HG03432 (cell line): ENCODE measurements around the gene C11orf65.
"Not testable (repeated sequence)": the region's sequence is repeated elsewhere in the genome, so short reads cannot be mapped to it uniquely, and the experiment has no call there.

Source experiments
- ATAC-seq: cut with Tn5 transposase; IDR thresholded peaks from one replicate; pipeline ENCODE4 v1.9.1; 2021; ENCODE audit warnings: mild to moderate bottlenecking, moderate library complexity; ENCODE audit not compliant: unreplicated experiment

The C11orf65 gene

DNA sequence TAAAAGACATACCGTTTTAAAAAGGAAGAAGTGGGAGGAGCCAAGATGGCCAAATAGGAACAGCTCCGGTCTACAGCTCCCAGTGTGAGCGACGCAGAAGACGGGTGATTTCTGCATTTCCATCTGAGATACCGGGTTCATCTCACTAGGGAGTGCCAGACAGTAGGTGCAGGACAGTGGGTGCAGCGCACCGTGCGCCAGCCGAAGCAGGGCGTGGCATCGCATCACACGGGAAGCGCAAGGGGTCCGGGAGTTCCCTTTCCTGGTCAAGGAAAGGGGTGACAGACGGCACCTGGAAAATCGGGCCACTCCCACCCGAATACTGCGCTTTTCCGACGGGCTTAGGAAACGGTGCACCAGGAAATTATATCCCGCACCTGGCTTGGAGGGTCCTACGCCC, 93.8 kb downstream of the C11orf65 start:
- not testable (repeated sequence) for ATAC-seq

DNA sequence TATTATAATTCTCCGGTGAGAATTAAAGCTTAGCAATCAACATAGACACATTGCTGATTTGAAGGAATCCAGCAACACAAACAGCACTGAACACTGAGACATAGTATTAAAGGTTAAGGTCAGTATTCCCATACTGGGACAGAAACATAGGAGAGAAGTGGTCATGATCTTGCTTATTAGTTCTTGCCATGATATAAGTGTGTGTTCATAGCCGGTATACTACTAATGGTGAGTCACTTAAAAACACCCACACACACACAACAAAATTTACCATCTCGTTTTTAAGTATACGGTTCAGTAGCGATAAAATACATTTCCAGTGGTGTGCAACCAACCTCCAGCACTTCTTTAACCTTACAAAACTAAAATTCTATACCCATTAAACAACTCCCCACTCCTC, 96.3 kb downstream of the C11orf65 start:
- no peak for ATAC-seq

DNA sequence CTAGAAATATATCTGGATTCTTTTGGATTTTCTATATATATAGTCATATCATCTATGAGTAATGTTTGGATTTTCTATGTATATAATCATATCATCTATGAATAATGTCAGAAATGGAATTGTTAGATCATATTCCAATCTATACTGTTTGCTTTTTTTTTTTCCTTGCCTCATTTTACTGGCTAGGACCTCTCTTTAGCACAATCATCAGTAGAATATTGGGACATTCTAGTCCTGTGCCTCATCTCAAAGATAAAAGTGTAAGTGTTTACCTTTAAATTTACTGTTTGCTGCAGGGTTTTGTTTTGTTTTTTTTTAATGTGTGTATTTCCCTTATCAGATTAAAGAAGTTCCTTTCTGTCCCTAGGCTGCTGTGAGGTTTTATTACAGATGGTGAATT, 97.0 kb downstream of the C11orf65 start:
- ATAC-seq: no peak

DNA sequence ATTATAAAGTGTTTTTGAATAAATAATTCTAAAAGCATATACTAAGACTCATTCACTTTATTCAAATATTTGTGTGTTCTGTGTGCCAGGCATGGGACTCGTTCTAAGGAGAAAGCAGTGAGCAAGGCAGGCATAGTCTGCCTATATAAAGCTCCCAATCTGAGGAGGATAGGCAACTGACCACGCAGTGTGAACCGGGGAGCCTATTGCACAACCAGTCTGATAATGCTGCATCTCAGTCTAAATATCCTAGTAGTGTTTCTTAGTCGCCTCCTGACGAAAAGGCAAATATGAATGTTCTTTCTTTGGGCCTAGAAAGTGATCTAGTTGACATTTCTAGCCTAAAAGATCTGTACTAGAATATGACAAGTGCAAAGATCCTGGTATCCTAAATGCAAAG, 98.3 kb downstream of the C11orf65 start:
- ATAC-seq: no peak

DNA sequence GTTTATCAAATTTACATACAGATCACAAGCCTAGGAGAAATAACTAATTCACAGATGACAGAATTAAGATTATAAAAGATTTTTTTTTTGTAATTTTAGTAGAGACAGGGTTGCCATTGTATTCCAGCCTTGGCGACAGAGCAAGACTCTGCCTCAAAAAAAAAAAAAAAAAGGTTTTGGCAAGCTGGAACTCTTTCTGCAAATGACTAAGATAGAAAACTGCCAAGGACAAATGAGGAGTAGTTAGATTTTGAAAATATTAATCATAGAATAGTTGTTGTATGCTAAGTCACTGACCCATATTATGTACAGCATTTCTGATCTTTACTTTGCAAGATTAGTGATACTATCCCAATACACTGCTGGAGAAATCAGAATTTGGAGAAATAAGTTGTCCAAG, 99.2 kb downstream of the C11orf65 start:
- ATAC-seq: no peak

DNA sequence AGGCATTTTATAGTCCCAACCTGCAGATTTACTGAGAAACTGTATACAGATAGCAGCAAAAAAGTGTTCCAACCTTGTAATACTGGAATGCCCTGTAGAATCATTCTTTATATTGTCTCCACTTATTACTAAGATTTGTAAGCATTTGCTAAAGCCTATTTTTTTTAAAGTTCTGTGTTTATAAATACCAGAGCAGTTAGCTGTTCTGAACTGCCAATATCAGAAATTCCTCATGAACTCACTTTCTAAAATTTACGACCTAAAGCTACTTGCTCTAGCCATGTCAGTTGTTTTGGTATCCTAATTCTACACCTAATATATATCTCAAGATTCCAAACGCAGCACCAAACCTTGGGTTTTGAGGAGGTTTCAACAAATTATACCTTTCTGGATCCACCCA, 103.2 kb downstream of the C11orf65 start:
- ATAC-seq: no peak

DNA sequence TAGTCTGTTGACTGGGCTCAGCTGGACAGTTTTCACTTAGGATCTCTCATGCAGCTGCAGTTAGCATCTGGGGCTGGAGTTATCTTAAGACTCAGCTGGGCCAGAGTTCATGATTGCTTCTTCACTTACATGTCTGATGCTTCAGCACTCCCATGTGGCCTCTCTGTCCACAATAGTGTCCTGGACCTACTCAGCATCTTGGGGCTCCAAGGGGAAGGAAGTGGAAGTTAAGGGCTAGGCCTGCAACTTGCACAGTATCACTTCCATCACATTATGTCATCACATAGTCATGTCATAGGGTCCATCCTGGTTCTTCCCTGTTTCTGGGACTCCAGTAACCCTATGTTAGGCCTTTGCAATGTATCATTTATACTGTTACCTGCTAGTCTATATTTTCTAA, 115.9 kb downstream of the C11orf65 start:
- ATAC-seq: no peak

DNA sequence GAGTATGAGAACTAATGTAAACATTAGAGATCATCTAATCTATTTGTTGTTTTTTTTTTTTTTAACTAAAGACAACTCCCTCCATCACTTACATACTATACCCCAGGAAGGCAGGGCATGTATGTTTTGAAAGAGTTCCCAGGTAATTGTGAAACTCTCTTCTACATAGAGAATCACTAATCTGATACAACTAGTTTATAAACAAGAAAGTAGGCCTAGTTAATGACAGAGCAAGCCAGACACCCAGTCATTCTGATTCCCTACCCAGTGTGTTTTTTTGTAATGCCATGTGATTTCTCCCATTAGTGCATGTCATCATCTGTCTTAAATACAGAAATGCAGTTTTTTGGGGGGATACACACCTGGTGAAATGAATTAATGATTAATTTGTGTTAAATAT, 120.9 kb downstream of the C11orf65 start:
- no peak for ATAC-seq

DNA sequence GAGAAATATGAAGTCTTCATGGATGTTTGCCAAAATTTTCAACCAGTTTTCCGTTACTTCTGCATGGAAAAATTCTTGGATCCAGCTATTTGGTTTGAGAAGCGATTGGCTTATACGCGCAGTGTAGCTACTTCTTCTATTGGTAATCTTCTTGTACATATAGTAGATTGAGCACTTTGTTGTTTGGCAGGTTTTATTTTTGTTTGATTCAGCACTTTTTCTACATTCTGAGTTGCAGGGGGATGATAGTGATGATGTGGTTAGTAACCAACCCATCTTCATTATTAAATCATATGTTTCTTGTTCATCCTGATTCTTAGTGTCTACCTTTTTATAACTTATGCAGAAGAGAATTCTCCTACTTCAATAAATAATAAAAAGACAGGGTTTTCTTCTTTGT, 121.6 kb downstream of the C11orf65 start:
- ATAC-seq: no peak

DNA sequence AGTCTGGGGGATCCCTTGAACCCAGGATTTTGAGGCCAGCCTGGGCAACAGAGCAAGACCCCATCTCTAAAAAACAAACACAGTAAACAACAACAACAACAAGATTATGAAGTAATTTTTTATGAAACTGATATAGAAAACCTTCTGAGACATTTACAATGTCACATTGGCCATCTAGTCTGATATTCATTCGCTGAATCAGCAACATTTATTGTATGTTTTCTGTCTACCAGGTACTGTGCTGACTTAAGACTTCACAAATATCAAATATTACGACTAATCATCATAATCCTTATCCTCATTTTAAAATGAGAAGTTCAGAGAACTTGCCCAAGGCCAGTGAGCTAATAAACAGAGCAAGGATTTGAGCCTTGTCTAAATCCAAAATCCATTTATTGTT, 123.6 kb downstream of the C11orf65 start:
- ATAC-seq: no peak

DNA sequence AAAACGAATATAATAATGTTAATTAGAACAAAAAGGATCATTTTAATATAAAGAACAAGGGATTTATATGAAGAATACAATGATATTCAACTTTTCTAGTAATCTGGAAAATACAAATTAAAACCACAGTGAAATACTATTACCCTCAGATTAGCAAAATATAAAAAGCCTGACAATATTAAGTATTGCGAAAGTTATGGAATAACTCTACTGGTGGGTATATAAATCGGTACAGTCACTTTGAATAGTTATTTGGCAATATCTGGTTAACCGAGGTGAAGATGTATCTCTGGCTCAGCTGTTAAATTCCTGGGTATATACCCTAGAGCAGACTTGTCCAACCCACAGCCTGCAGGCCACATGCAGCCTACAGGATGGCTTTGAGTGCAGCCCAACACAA, 125.7 kb downstream of the C11orf65 start:
- ATAC-seq: no peak

DNA sequence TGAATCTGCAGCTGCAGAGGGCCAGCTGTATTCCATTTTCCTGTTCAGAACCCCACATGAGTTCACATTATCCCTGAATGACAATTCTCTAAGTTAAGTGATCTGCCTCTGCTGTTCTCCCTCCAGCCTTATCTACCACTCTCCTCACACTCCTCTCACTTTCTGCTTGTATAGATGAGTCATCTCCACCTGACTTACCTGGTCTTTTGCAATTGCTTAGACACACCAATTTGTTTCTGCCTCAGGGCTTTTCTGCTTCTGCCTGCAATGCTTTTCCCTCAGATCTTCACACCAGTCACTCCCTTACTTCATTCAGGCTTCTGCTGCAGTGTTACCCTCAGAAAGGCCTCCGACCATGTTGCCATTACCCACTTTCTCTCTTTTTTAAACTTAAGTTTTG, 126.4 kb downstream of the C11orf65 start:
- no peak for ATAC-seq

DNA sequence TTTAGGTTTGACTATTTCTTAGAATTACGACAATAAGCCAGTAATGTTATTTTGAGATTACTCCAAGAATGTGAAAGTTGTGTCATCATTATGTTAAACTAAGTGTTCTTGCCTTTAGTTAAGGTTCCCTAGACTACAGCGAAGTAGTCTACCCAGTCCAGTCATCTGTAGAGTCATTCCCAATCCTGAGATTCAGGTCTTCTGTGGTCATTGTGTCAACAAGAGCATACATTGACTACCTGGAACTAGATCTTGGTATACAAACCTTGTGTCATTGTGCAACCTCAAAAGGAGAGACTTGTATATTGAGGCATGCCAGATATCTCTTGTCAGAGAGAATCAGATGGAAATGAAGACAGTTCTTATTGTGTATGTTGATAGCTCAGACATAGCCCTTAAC, 128.6 kb downstream of the C11orf65 start:
- no peak for ATAC-seq

DNA sequence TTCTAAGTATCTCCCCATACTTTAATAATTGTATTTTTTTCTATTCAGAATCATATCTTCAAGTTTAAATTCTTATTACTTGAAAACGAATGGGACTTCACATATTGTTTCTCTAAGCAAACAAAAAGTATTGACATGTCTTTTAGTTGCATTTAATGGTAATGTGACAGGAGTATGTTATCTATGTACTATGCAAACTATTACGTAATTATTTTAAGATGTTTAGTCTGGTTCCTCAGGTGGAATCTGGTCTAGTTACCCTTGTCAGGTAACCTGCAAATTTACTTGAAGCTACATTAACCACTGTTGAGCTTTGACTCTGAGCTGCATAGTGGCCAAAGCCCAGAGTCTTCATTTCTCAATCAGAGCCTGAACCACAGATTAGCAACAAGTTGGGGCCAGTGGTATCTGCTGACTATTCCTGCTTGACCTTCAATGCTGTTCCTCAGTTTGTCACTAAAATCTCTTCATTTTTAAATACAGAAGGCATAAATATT, 133.9 kb downstream of the C11orf65 start:
- ATAC-seq: no peak
